Naive thymus-derived CD4-positive, alpha-beta T cell (primary cell): Measurements from ENCODE around the gene PWP1. TPM values are rescaled to one million over a fixed set of nuclear protein-coding genes. Genes with fewer than 3 reads are reported as not detected.

ENCODE experiments used
- ATAC-seq: fragments of 150-1000 bp; cut with Tn5 transposase; 2 replicates; pipeline ENCODE4 v1.10.0; 2021; ENCODE audit warnings: mild to moderate bottlenecking, moderate library complexity
- CTCF ChIA-PET: fragments of 350-600 bp; sonication (Branson Sonifier 250); formaldehyde crosslinking; loops from one replicate; lab custom pipeline; 2021; ENCODE audit warnings: antibody characterized with exemption; lab: Charles Lee
- POLR2A ChIA-PET: fragments of 350-600 bp; sonication (Branson Sonifier 250); formaldehyde crosslinking; loops from one replicate; lab custom pipeline; 2021; ENCODE audit warnings: antibody characterized with exemption, inconsistent platforms; lab: Charles Lee
- DNase-seq, 9 donors: peaks; one replicate each; pipeline versions ENCODE4 v3.0.0 to v3.0.0-alpha.2; 2020 to 2022; ENCODE audit warnings: mixed read lengths in 1 of 9
- H3K27ac ChIP-seq: one replicate; pipeline ENCODE4 v1.7.0; 2013; ENCODE audit warnings: mild to moderate bottlenecking, low read depth, low read length, moderate library complexity
- H3K27me3 ChIP-seq, 2 donors: one replicate each; pipeline ENCODE4 v1.7.0; 2013; ENCODE audit warnings: low read length in 2 of 2, mild to moderate bottlenecking in 2 of 2, moderate library complexity in 2 of 2; ENCODE audit not compliant: control insufficient read depth in 2 of 2, insufficient read depth in 2 of 2
- H3K36me3 ChIP-seq, 3 experiments: 1 replicate in 2 of 3; 2 replicates in 1 of 3; pipeline ENCODE4 v1.7.0; 2013; ENCODE audit warnings: low read length in 3 of 3, mild to moderate bottlenecking in 3 of 3, moderate library complexity in 1 of 3; ENCODE audit not compliant: insufficient read depth in 3 of 3, control insufficient read depth in 2 of 3
- H3K4me1 ChIP-seq, 2 donors: one replicate each; pipeline ENCODE4 v1.7.0; 2013; ENCODE audit warnings: low read length in 2 of 2, mild to moderate bottlenecking in 2 of 2, moderate library complexity in 1 of 2; ENCODE audit not compliant: control insufficient read depth in 2 of 2, insufficient read depth in 2 of 2
- H3K4me3 ChIP-seq: 2 replicates; pipeline ENCODE4 v1.7.0; 2013; ENCODE audit warnings: mild to moderate bottlenecking, low read length
- H3K9me3 ChIP-seq, 3 experiments: 1 replicate in 2 of 3; 2 replicates in 1 of 3; pipeline ENCODE4 v1.7.0; 2013; ENCODE audit warnings: low read length in 3 of 3; ENCODE audit not compliant: control insufficient read depth in 2 of 3
- H3K27ac Mint-ChIP-seq, 9 donors: one replicate each; pipeline ENCODE4 v1.8.0; 2020 to 2022; ENCODE audit warnings: mixed read lengths in 9 of 9, mild to moderate bottlenecking in 8 of 9, moderate library complexity in 5 of 9, inconsistent platforms in 2 of 9
- H3K27me3 Mint-ChIP-seq, 5 donors: one replicate each; pipeline ENCODE4 v1.8.0; 2021 to 2022; ENCODE audit warnings: mixed read lengths in 5 of 5, mild to moderate bottlenecking in 1 of 5
- H3K36me3 Mint-ChIP-seq, 5 donors: one replicate each; pipeline ENCODE4 v1.8.0; 2020 to 2022; ENCODE audit warnings: mixed read lengths in 5 of 5, mild to moderate bottlenecking in 3 of 5, inconsistent platforms in 1 of 5
- H3K4me1 Mint-ChIP-seq, 7 donors: one replicate each; pipeline ENCODE4 v1.8.0; 2020 to 2022; ENCODE audit warnings: mixed read lengths in 7 of 7, mild to moderate bottlenecking in 3 of 7, inconsistent platforms in 1 of 7
- H3K4me3 Mint-ChIP-seq, 10 donors: one replicate each; pipeline ENCODE4 v1.8.0; 2020 to 2022; ENCODE audit warnings: mild to moderate bottlenecking in 10 of 10, mixed read lengths in 10 of 10, moderate library complexity in 6 of 10, inconsistent platforms in 2 of 10
- H3K9me3 Mint-ChIP-seq, 11 donors: one replicate each; pipeline ENCODE4 v1.8.0; 2020 to 2022; ENCODE audit warnings: mixed read lengths in 11 of 11, mild to moderate bottlenecking in 4 of 11, inconsistent platforms in 1 of 11, moderate library complexity in 1 of 11
- intact Hi-C, 2 donors: fragments of 100-400 bp; cut with micrococcal nuclease; formaldehyde crosslinking; loops; one replicate each; pipeline ENCODE4 v1.15.1; 2023
- polyA plus RNA-seq, 2 donors: library from polyadenylated mRNA; unstranded; fragments of 300-500 nt; fragmentation: Illumina TruSeq; gene quantifications; one replicate each; pipeline ENCODE4 v1.2.3, GENCODE V29; 2021
- total RNA-seq, 6 experiments: library from RNA in 5 of 6; stranded (reverse) in 5 of 6; gene quantifications; 1 replicate in 5 of 6; 2 replicates in 1 of 6; pipeline ENCODE4 v1.2.3 and lab custom pipeline; 2021 to 2026

PWP1 gene
- total RNA-seq (10 to 100 TPM; 20.9 to 42.5 (median 25.7) TPM), polyA plus RNA-seq (10 to 100 TPM; 63.1 to 65.3 TPM), total RNA-seq (lab: John Stamatoyannopoulos, UW) (34.2 reads per million, percentile 63 among the genes with 10 or more reads in this experiment)

- no peaks in the 10 kb centered on the region for H3K27me3 ChIP-seq
- peak within 1 kb of the TSS; percentile 78 for H3K4me3 ChIP-seq
- peak within 1 kb of the TSS; percentile 90 to 99 (median 95) for H3K4me3 Mint-ChIP-seq
- peak; percentile 93 for ATAC-seq
- H3K36me3 Mint-ChIP-seq, result peaks cover 12 to 26% (median 17%) of the 10 kb centered on the region in 5 donors
- peak within 1 kb of the TSS; percentile 88 for H3K27ac ChIP-seq
- peaks cover 0 to 4% (median 0%) of the 10 kb centered on the region in 11 donors for H3K9me3 Mint-ChIP-seq
- H3K4me1 ChIP-seq, result peaks cover 12 to 19% of the 10 kb centered on the region in 2 donors
- peaks cover 4 to 31% (median 5%) of the 10 kb centered on the region in 3 experiments for H3K36me3 ChIP-seq
- peak within 1 kb of the TSS; percentile 90 to 99 (median 97) for H3K27ac Mint-ChIP-seq
- POLR2A ChIA-PET, result interaction anchor here (0.6 to 2.1 kb wide), 3 partner anchors 38 to 1358 kb away, joined by 3 to 7 read pairs (median 3); partner anchors contain the start of gene PRDM4
- peaks cover 0 to 3% (median 0%) of the 10 kb centered on the region in 5 donors for H3K27me3 Mint-ChIP-seq
- H3K4me1 Mint-ChIP-seq, result peaks cover 23 to 40% (median 35%) of the 10 kb centered on the region in 7 donors
- DNase-seq, result peak; percentile 93 to 97 (median 95)
- intact Hi-C loops, result loop anchor here (1.0 to 10.0 kb wide), 17 partner anchors 9 to 1413 kb away; partner anchors contain the start of genes CRY1 (in 2 of the 2), FICD (in 2 of the 2), PRDM4 (in 2 of the 2) and SART3 (in 2 of the 2)
- no peaks in the 10 kb centered on the region for H3K9me3 ChIP-seq
- CTCF ChIA-PET, result interaction anchor here (1.0 kb wide), 2 partner anchors 9 to 932 kb away, joined by 3 read pairs; no protein-coding TSS in a partner anchor
These were observed at the start of gene PWP1 for GRCh38 chr12:107685360-107686248. Gene PWP1 (plus strand): TSS chr12:107685799. CDS start chr12:107685900, 101 bp downstream.

GRCh38 chr12:107641154-107641553 is 44.4 kb upstream of the PWP1 start:
- Histone ChIP-seq H3K36me3 (peaks cover 0 to 38% (median 0%) of the 10 kb centered on the region in 3 experiments), H3K9me3 (no peaks in the 10 kb centered on the region), H3K27ac (no peak overlapping the region), H3K27me3 (no peaks in the 10 kb centered on the region), H3K4me1 (no peaks in the 10 kb centered on the region), H3K4me3 (no peak overlapping the region)
- Mint-ChIP-seq H3K4me3 (no peak overlapping the region), H3K36me3 (peaks cover 23 to 56% (median 45%) of the 10 kb centered on the region in 5 donors), H3K27me3 (peaks cover 0 to 4% (median 0%) of the 10 kb centered on the region in 5 donors), H3K4me1 (peaks cover 0 to 2% (median 0%) of the 10 kb centered on the region in 7 donors), H3K27ac (peak overlapping the region in 1 of 9 donors; percentile 68), H3K9me3 (no peaks in the 10 kb centered on the region)
- ATAC-seq (no peak), DNase-seq (no peak)
- CTCF ChIA-PET, result no interaction called here
- POLR2A ChIA-PET, result no interaction called here
- intact Hi-C loops, result no loop called here

- peaks cover 0 to 4% (median 0%) of the 10 kb centered on the region in 5 donors for H3K27me3 Mint-ChIP-seq
- H3K4me1 Mint-ChIP-seq, result peaks cover 0 to 2% (median 0%) of the 10 kb centered on the region in 7 donors
- H3K27me3 ChIP-seq, result no peaks in the 10 kb centered on the region
- no peak overlapping the region for H3K4me3 ChIP-seq
- H3K36me3 ChIP-seq, result peaks cover 0 to 37% (median 0%) of the 10 kb centered on the region in 3 experiments
- intact Hi-C loops, result no loop called here
- no peaks in the 10 kb centered on the region for H3K4me1 ChIP-seq
- H3K9me3 Mint-ChIP-seq, result no peaks in the 10 kb centered on the region
- H3K27ac ChIP-seq, result no peak overlapping the region
- DNase-seq (no peak), ATAC-seq (no peak)
- peaks cover 18 to 52% (median 45%) of the 10 kb centered on the region in 5 donors for H3K36me3 Mint-ChIP-seq
- H3K4me3 Mint-ChIP-seq, result no peak overlapping the region
- peak overlapping the region in 1 of 9 donors; percentile 5 for H3K27ac Mint-ChIP-seq
- CTCF ChIA-PET, result no interaction called here
- POLR2A ChIA-PET, result no interaction called here
- H3K9me3 ChIP-seq, result no peaks in the 10 kb centered on the region
These were observed 43.4 kb upstream of the PWP1 start for GRCh38 chr12:107642240-107642639.

GRCh38 chr12:107645630-107646333 is 39.8 kb upstream of the PWP1 start:
- Histone ChIP-seq H3K4me1 (no peaks in the 10 kb centered on the region), H3K9me3 (no peaks in the 10 kb centered on the region), H3K27me3 (no peaks in the 10 kb centered on the region), H3K4me3 (no peak overlapping the region), H3K27ac (no peak overlapping the region), H3K36me3 (peaks cover 0 to 36% (median 0%) of the 10 kb centered on the region in 3 experiments)
- ATAC-seq, result no peak
- CTCF ChIA-PET, result no interaction called here
- intact Hi-C loops, result no loop called here
- Mint-ChIP-seq H3K4me3 (no peak overlapping the region), H3K9me3 (no peaks in the 10 kb centered on the region), H3K27ac (no peak overlapping the region), H3K36me3 (peaks cover 4 to 38% (median 21%) of the 10 kb centered on the region in 5 donors), H3K4me1 (no peaks in the 10 kb centered on the region), H3K27me3 (no peaks in the 10 kb centered on the region)
- DNase-seq, result no peak
- POLR2A ChIA-PET, result no interaction called here

- Mint-ChIP-seq H3K9me3 (no peaks in the 10 kb centered on the region), H3K36me3 (peaks cover 6 to 37% (median 15%) of the 10 kb centered on the region in 5 donors), H3K27me3 (no peaks in the 10 kb centered on the region), H3K27ac (no peak overlapping the region), H3K4me1 (no peaks in the 10 kb centered on the region), H3K4me3 (no peak overlapping the region)
- Histone ChIP-seq H3K4me3 (no peak overlapping the region), H3K27me3 (no peaks in the 10 kb centered on the region), H3K27ac (no peak overlapping the region), H3K4me1 (no peaks in the 10 kb centered on the region), H3K36me3 (peaks cover 0 to 33% (median 0%) of the 10 kb centered on the region in 3 experiments), H3K9me3 (no peaks in the 10 kb centered on the region)
- CTCF ChIA-PET, result no interaction called here
- ATAC-seq, result no peak
- POLR2A ChIA-PET, result no interaction called here
- DNase-seq, result no peak
- intact Hi-C loops, result no loop called here
These were observed 39.2 kb upstream of the PWP1 start for GRCh38 chr12:107646436-107646835.

GRCh38 chr12:107649661-107650061 is 35.9 kb upstream of the PWP1 start:
- Histone ChIP-seq H3K4me1 (no peaks in the 10 kb centered on the region), H3K4me3 (no peak overlapping the region), H3K36me3 (peaks cover 0 to 22% (median 0%) of the 10 kb centered on the region in 3 experiments), H3K9me3 (no peaks in the 10 kb centered on the region), H3K27me3 (no peaks in the 10 kb centered on the region), H3K27ac (no peak overlapping the region)
- H3K9me3 Mint-ChIP-seq, result no peaks in the 10 kb centered on the region
- H3K27ac Mint-ChIP-seq, result peak overlapping the region in 1 of 9 donors; percentile 16
- ChIA-PET POLR2A (no interaction called here), CTCF (no interaction called here)
- intact Hi-C loops, result no loop called here
- ATAC-seq (no peak), DNase-seq (no peak)
- no peak overlapping the region for H3K4me3 Mint-ChIP-seq
- H3K36me3 Mint-ChIP-seq, result peaks cover 4 to 24% (median 4%) of the 10 kb centered on the region in 5 donors
- no peaks in the 10 kb centered on the region for H3K27me3 Mint-ChIP-seq
- H3K4me1 Mint-ChIP-seq, result peaks cover 0 to 5% (median 0%) of the 10 kb centered on the region in 7 donors
